OCI-LY7 (cell line): ENCODE data around the gene EIF3F. TPM values are rescaled to one million over a fixed set of nuclear protein-coding genes. Genes with fewer than 3 reads are reported as not detected.

ENCODE experiments used
- BruUV-seq: library from RNA; stranded (reverse); fragments of 400-500 nt; replicated peaks from 2 replicates; lab custom pipeline; 2021; lab: Mats Ljungman, UMichigan
- CTCF ChIA-PET: fragments of 300-600 bp; sonication (Branson Sonifier 250); formaldehyde crosslinking; loops from one replicate; lab custom pipeline; 2022; ENCODE audit warnings: antibody characterized with exemption; ENCODE audit not compliant: unreplicated experiment; lab: Charles Lee
- POLR2A ChIA-PET: fragments of 300-600 bp; sonication (Branson Sonifier 250); formaldehyde crosslinking; loops from one replicate; lab custom pipeline; 2022; ENCODE audit warnings: antibody characterized with exemption; lab: Charles Lee
- DNase-seq: peaks from one replicate; pipeline ENCODE4 v3.0.0-alpha.2; 2015; ENCODE audit warnings: low spot score
- H2AFZ ChIP-seq: fragments of 200-600 bp; sonication (generic), shearing (Covaris generic); 2 replicates; pipeline ENCODE4 v1.6.1; 2014; ENCODE audit warnings: mild to moderate bottlenecking, antibody characterized with exemption, low read length, moderate library complexity
- H3K27ac ChIP-seq: fragments of 200-600 bp; sonication (generic); 2 replicates; pipeline ENCODE4 v1.5.1; 2014; ENCODE audit warnings: mixed run types, low read depth, mild to moderate bottlenecking, moderate library complexity, low read length, inconsistent platforms; ENCODE audit not compliant: poor library complexity, severe bottlenecking
- H3K36me3 ChIP-seq: fragments of 200-600 bp; sonication (generic); 2 replicates; pipeline ENCODE4 v1.6.1; 2014; ENCODE audit warnings: mild to moderate bottlenecking, antibody characterized with exemption, low read length, moderate library complexity, mixed read lengths; ENCODE audit not compliant: insufficient read depth
- H3K4me1 ChIP-seq: fragments of 200-600 bp; sonication (generic); 2 replicates; pipeline ENCODE4 v1.5.1; 2014; ENCODE audit warnings: mild to moderate bottlenecking, low read length; ENCODE audit not compliant: insufficient read depth, poor library complexity, severe bottlenecking
- H3K4me2 ChIP-seq: fragments of 200-600 bp; sonication (generic); 2 replicates; pipeline ENCODE4 v1.6.1; 2014; ENCODE audit warnings: mild to moderate bottlenecking, low read length
- H3K4me3 ChIP-seq: fragments of 200-600 bp; sonication (generic); 2 replicates; pipeline ENCODE4 v1.5.1; 2014; ENCODE audit warnings: mild to moderate bottlenecking, low read depth, low read length; ENCODE audit not compliant: poor library complexity, severe bottlenecking
- H3K79me2 ChIP-seq: fragments of 200-600 bp; sonication (generic); 2 replicates; pipeline ENCODE4 v1.6.1; 2016; ENCODE audit warnings: low read depth, mild to moderate bottlenecking, low read length, moderate library complexity, mixed read lengths; ENCODE audit not compliant: insufficient read depth
- H3K9me2 ChIP-seq: fragments of 200-600 bp; sonication (generic); 2 replicates; pipeline ENCODE4 v1.6.1; 2016; ENCODE audit warnings: mild to moderate bottlenecking, low read length, mixed read lengths; ENCODE audit not compliant: insufficient read depth
- H3K9me3 ChIP-seq: fragments of 200-600 bp; sonication (generic); 2 replicates; pipeline ENCODE4 v1.6.1; 2014; ENCODE audit warnings: mild to moderate bottlenecking, mixed run types, low read length, mixed read lengths
- H4K20me1 ChIP-seq: fragments of 200-600 bp; sonication (generic); 2 replicates; pipeline ENCODE4 v1.6.1; 2014; ENCODE audit warnings: mild to moderate bottlenecking, antibody characterized with exemption, low read length, moderate library complexity, mixed read lengths; ENCODE audit not compliant: insufficient read depth
- EZH2phosphoT487 ChIP-seq: fragments of 200-600 bp; sonication (generic); IDR thresholded peaks from 2 replicates; pipeline ENCODE4 v1.6.1; 2018; ENCODE audit warnings: low read depth, borderline replicate concordance, mild to moderate bottlenecking, mixed run types, antibody characterized with exemption, low read length, moderate library complexity, mixed read lengths
- intact Hi-C: fragments of 100-400 bp; cut with micrococcal nuclease; formaldehyde crosslinking; loops from one replicate; pipeline ENCODE4 v1.10.0; 2022; ENCODE audit not compliant: unreplicated experiment
- total RNA-seq, 2 experiments: library from RNA; depleted of rRNA in 1 of 2; stranded (reverse); fragments of >200 nt in 1 of 2; shearing (Covaris generic) in 1 of 2; gene quantifications; 2 replicates each; pipeline ENCODE4 v1.2.3, GENCODE V29; 2014 to 2022
- TF ChIP-seq, protein P1 (sequence below): fragments of 200-600 bp; sonication (generic); conservative IDR thresholded peaks from 2 replicates; pipeline ENCODE4 v1.5.1; 2014; ENCODE audit warnings: mild to moderate bottlenecking, antibody characterized with exemption, low read length, moderate library complexity, mixed read lengths

Gene EIF3F
- total RNA-seq, 2 experiments from 2014 or later: 367 to 376 TPM

- H3K27ac ChIP-seq: no peak overlapping the region
- no peak for DNase-seq
- BruUV-seq: no TSS peak
- no peaks in the 10 kb centered on the region for H3K36me3 ChIP-seq
- no peaks in the 10 kb centered on the region for H3K4me1 ChIP-seq
- ChIA-PET POLR2A (no interaction called here), CTCF (no interaction called here)
- H3K9me2 ChIP-seq: no peaks in the 10 kb centered on the region
- no peak overlapping the region for H3K4me3 ChIP-seq
- H3K4me2 ChIP-seq: no peak overlapping the region
- intact Hi-C loops: no loop called here
- H2AFZ ChIP-seq: no peak overlapping the region
- no peaks in the 10 kb centered on the region for H3K9me3 ChIP-seq
- no peaks in the 10 kb centered on the region for H3K79me2 ChIP-seq
- TF ChIP-seq, protein P1, sequence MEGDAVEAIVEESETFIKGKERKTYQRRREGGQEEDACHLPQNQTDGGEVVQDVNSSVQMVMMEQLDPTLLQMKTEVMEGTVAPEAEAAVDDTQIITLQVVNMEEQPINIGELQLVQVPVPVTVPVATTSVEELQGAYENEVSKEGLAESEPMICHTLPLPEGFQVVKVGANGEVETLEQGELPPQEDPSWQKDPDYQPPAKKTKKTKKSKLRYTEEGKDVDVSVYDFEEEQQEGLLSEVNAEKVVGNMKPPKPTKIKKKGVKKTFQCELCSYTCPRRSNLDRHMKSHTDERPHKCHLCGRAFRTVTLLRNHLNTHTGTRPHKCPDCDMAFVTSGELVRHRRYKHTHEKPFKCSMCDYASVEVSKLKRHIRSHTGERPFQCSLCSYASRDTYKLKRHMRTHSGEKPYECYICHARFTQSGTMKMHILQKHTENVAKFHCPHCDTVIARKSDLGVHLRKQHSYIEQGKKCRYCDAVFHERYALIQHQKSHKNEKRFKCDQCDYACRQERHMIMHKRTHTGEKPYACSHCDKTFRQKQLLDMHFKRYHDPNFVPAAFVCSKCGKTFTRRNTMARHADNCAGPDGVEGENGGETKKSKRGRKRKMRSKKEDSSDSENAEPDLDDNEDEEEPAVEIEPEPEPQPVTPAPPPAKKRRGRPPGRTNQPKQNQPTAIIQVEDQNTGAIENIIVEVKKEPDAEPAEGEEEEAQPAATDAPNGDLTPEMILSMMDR: no peak
- TF ChIP-seq EZH2phosphoT487: no peak
- H4K20me1 ChIP-seq: no peaks in the 10 kb centered on the region
Measured at GRCh38 chr11:8019314-8020243, 32.4 kb downstream of the EIF3F start.

GRCh38 chr11:8020244-8020597, 33.1 kb downstream of the EIF3F start:
- Histone ChIP-seq H3K79me2 (no peaks in the 10 kb centered on the region), H3K36me3 (no peaks in the 10 kb centered on the region), H3K27ac (no peak overlapping the region), H2AFZ (no peak overlapping the region), H3K9me2 (no peaks in the 10 kb centered on the region), H3K4me1 (no peaks in the 10 kb centered on the region), H3K9me3 (no peaks in the 10 kb centered on the region), H3K4me2 (no peak overlapping the region), H3K4me3 (no peak overlapping the region), H4K20me1 (no peaks in the 10 kb centered on the region)
- no peak for DNase-seq
- ChIA-PET CTCF (no interaction called here), POLR2A (no interaction called here)
- no TSS peak for BruUV-seq
- intact Hi-C loops: no loop called here
- TF ChIP-seq EZH2phosphoT487: no peak
- TF ChIP-seq, protein P1: no peak

DNA sequence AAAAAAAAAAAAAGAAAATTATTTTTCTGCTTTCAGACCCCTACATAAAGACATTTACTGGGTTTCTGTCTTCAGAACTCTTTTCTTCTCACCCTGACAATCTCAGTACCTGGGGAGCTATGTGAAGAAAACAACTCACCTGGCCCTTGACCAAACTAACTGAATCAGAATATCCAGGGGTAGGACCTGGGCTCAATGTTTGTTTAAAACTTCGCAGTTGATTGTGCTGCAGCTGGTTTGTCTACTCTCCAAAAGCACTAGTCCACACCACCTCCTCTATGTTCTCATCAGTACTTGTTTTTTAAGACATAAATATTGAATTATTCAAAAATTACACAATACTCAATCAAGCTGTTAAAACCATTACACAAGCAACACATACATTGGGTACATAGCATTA, 34.8 kb downstream of the EIF3F start:
- BruUV-seq: no TSS peak
- Histone ChIP-seq H3K9me3 (no peaks in the 10 kb centered on the region), H3K79me2 (no peaks in the 10 kb centered on the region), H3K4me3 (no peak overlapping the region), H3K27ac (no peak overlapping the region), H2AFZ (no peak overlapping the region), H3K4me1 (no peaks in the 10 kb centered on the region), H3K36me3 (no peaks in the 10 kb centered on the region), H3K9me2 (no peaks in the 10 kb centered on the region), H3K4me2 (no peak overlapping the region), H4K20me1 (no peaks in the 10 kb centered on the region)
- CTCF ChIA-PET: no interaction called here
- DNase-seq: no peak
- TF ChIP-seq EZH2phosphoT487: no peak
- TF ChIP-seq, protein P1: no peak
- intact Hi-C loops: no loop called here
- POLR2A ChIA-PET: interaction anchor here (0.7 to 1.1 kb wide), 2 partner anchors 97 to 116 kb away, joined by 3 read pairs; no protein-coding TSS in a partner anchor
